IMR-90 (cell line): ENCODE data around the gene PTCD2. TPM values are rescaled to one million over a fixed set of nuclear protein-coding genes. Genes with fewer than 3 reads are reported as not detected.
"Not testable (repeated sequence)": the region's sequence is repeated elsewhere in the genome, so short reads cannot be mapped to it uniquely, and the experiment has no call there.

ENCODE experiments used
- ATAC-seq: fragments of 200-7000 bp; cut with Tn5 transposase; 2 replicates; pipeline ENCODE4 v1.9.1; 2020; ENCODE audit warnings: low read depth, mild to moderate bottlenecking, moderate library complexity
- BruUV-seq: library from RNA; stranded (reverse); fragments of 400-500 nt; replicated peaks from 2 replicates; lab custom pipeline; 2021; lab: Mats Ljungman, UMichigan
- CTCF ChIA-PET: fragments of 300-600 bp; formaldehyde crosslinking; extraction: SDS; loops from one replicate; lab custom pipeline; 2021; ENCODE audit warnings: antibody characterized with exemption; lab: Yijun Ruan, JAX
- POLR2A ChIA-PET: fragments of 300-600 bp; sonication (Branson Sonifier 250); formaldehyde crosslinking; loops from one replicate; lab custom pipeline; 2022; ENCODE audit warnings: antibody characterized with exemption; ENCODE audit not compliant: unreplicated experiment; lab: Charles Lee
- DNase-seq: peaks from one replicate; pipeline ENCODE4 v3.0.0; 2013
- H2AFZ ChIP-seq: replicated peaks from 2 replicates; pipeline ENCODE3; 2013; ENCODE audit warnings: low read length, mild to moderate bottlenecking; ENCODE audit not compliant: poor library complexity
- H2AK5ac ChIP-seq: 2 replicates; pipeline ENCODE4 v1.6.1; 2013; ENCODE audit warnings: low read depth, low read length, inconsistent platforms
- H2AK9ac ChIP-seq: replicated peaks from 2 replicates; pipeline ENCODE3; 2013; ENCODE audit warnings: mild to moderate bottlenecking, low read depth, low read length, moderate library complexity; ENCODE audit not compliant: poor library complexity
- H2BK120ac ChIP-seq: 2 replicates; pipeline ENCODE4 v1.6.1; 2013; ENCODE audit warnings: low read depth, low read length, inconsistent platforms
- H2BK15ac ChIP-seq: 3 replicates; pipeline ENCODE4 v1.6.1; 2013; ENCODE audit warnings: low read depth, low read length, inconsistent platforms
- H2BK20ac ChIP-seq: 2 replicates; pipeline ENCODE4 v1.6.1; 2013; ENCODE audit warnings: low read depth, mild to moderate bottlenecking, inconsistent platforms, low read length, moderate library complexity
- H2BK5ac ChIP-seq: 2 replicates; pipeline ENCODE4 v1.6.1; 2013; ENCODE audit warnings: mild to moderate bottlenecking, low read depth, low read length, inconsistent platforms; ENCODE audit not compliant: poor library complexity, severe bottlenecking
- H3K14ac ChIP-seq: replicated peaks from 2 replicates; pipeline ENCODE4 v1.6.1; 2013; ENCODE audit warnings: low read depth, low read length, inconsistent platforms
- H3K18ac ChIP-seq: 2 replicates; pipeline ENCODE4 v1.6.1; 2013; ENCODE audit warnings: low read depth, low read length, control low read depth
- H3K23ac ChIP-seq: 2 replicates; pipeline ENCODE4 v1.6.1; 2013; ENCODE audit warnings: low read depth, low read length, inconsistent platforms
- H3K27ac ChIP-seq: 2 replicates; pipeline ENCODE4 v1.5.1; 2013; ENCODE audit warnings: mild to moderate bottlenecking, control low read depth, low read length; ENCODE audit not compliant: insufficient read depth
- H3K27me3 ChIP-seq: 2 replicates; pipeline ENCODE4 v1.6.1; 2013; ENCODE audit warnings: low read length; ENCODE audit not compliant: control insufficient read depth, insufficient read depth
- H3K36me3 ChIP-seq: 2 replicates; pipeline ENCODE4 v1.6.1; 2013; ENCODE audit warnings: low read length, mixed read lengths; ENCODE audit not compliant: control insufficient read depth, insufficient read depth
- H3K4ac ChIP-seq: 2 replicates; pipeline ENCODE4 v1.6.1; 2013; ENCODE audit warnings: low read depth, low read length, inconsistent platforms
- H3K4me1 ChIP-seq: 2 replicates; pipeline ENCODE4 v1.6.1; 2013; ENCODE audit warnings: low read length, mixed read lengths; ENCODE audit not compliant: control insufficient read depth, insufficient read depth
- H3K4me2 ChIP-seq: 2 replicates; pipeline ENCODE4 v1.6.1; 2013; ENCODE audit warnings: low read depth, mild to moderate bottlenecking, control low read depth, low read length, moderate library complexity
- H3K4me3 ChIP-seq: 2 replicates; pipeline ENCODE4 v1.5.1; 2013; ENCODE audit warnings: low read depth, mild to moderate bottlenecking, control low read depth, low read length, moderate library complexity; ENCODE audit not compliant: insufficient read depth
- H3K56ac ChIP-seq: 2 replicates; pipeline ENCODE4 v1.6.1; 2013; ENCODE audit warnings: low read length, inconsistent platforms; ENCODE audit not compliant: insufficient read depth; ENCODE audit errors: extremely low read depth
- H3K79me1 ChIP-seq, 2 experiments: 2 replicates each; pipeline ENCODE4 v1.6.1; 2013; ENCODE audit warnings: low read length in 2 of 2, inconsistent platforms in 1 of 2, low read depth in 1 of 2
- H3K9ac ChIP-seq: 2 replicates; pipeline ENCODE4 v1.6.1; 2013; ENCODE audit warnings: low read depth, low read length, control low read depth
- H3K9me1 ChIP-seq: 2 replicates; pipeline ENCODE4 v1.6.1; 2013; ENCODE audit warnings: low read length, inconsistent platforms; ENCODE audit not compliant: insufficient read depth
- H3K9me3 ChIP-seq: 2 replicates; pipeline ENCODE4 v1.6.1; 2013; ENCODE audit warnings: low read length; ENCODE audit not compliant: control insufficient read depth, insufficient read depth
- H4K20me1 ChIP-seq: 2 replicates; pipeline ENCODE4 v1.6.1; 2013; ENCODE audit warnings: low read length, inconsistent platforms; ENCODE audit not compliant: insufficient read depth
- H4K5ac ChIP-seq: 2 replicates; pipeline ENCODE4 v1.6.1; 2013; ENCODE audit warnings: mild to moderate bottlenecking, low read depth, low read length, control low read depth
- H4K8ac ChIP-seq, 2 experiments: 2 replicates each; pipeline ENCODE4 v1.6.1; 2013; ENCODE audit warnings: low read depth in 2 of 2, low read length in 2 of 2, control low read depth in 1 of 2, inconsistent platforms in 1 of 2
- H4K91ac ChIP-seq: 2 replicates; pipeline ENCODE4 v1.6.1; 2013; ENCODE audit warnings: low read depth, low read length, inconsistent platforms; ENCODE audit not compliant: insufficient read depth
- WGBS, 2 experiments: methylation state at CpG; one replicate each; pipeline versions ENCODE4 v1.1.5 to v1.1.7; 2013; ENCODE audit warnings: missing lambda C conversion rate in 2 of 2; ENCODE audit not compliant: insufficient read length in 1 of 2; ENCODE audit errors: extremely low coverage in 2 of 2; 5-methylcytosine and 5-hydroxymethylcytosine counted together
- dilution Hi-C: fragments of 300-500 bp; cut with HindIII; formaldehyde crosslinking; loops from one replicate; pipeline ENCODE4 v1.14.3; 2018; ENCODE audit warnings: low sequenced_read_pairs; ENCODE audit not compliant: unreplicated experiment
- in situ Hi-C: fragments of 300-500 bp; cut with MboI; formaldehyde crosslinking; loops from 3 replicates; pipeline ENCODE4 v1.14.3; 2019; ENCODE audit warnings: low sequenced_read_pairs, inconsistent platforms, mixed read lengths
- intact Hi-C: fragments of 100-400 bp; cut with micrococcal nuclease; formaldehyde crosslinking; loops from 2 replicates; pipeline ENCODE4 v1.10.0; 2022
- polyA plus RNA-seq, 3 experiments: library from polyadenylated mRNA; depleted of rRNA; stranded (reverse); fragments of >200 nt; gene quantifications; 2 replicates each; pipeline ENCODE4 v1.2.3, GENCODE V29; 2012; ENCODE audit warnings: low replicate concordance in 1 of 3
- total RNA-seq: library from RNA; depleted of rRNA; stranded (reverse); fragments of >200 nt; gene quantifications from 2 replicates; pipeline ENCODE4 v1.2.3, GENCODE V29; 2012

PTCD2 gene
- total and polyA plus RNA-seq, 2 of the 4 experiments (the other 2 are of a cell fraction), result 6.5 to 9.9 TPM

- BruUV-seq, result TSS peak; percentile 48
- H3K9ac ChIP-seq, result peak overlapping the region; percentile 88
- H3K18ac ChIP-seq, result 0 out of 2 replicates have a peak overlapping the region, but pooled peaks have one; percentile 16
- H4K8ac ChIP-seq, result peak overlapping the region; percentile 87 to 95
- H3K27me3 ChIP-seq, H3K4me1 ChIP-seq, H3K9me1 ChIP-seq, intact Hi-C loops, dilution Hi-C loops, H2BK20ac ChIP-seq, H3K36me3 ChIP-seq, H4K20me1 ChIP-seq, H4K91ac ChIP-seq, CTCF ChIA-PET, H3K9me3 ChIP-seq: not testable (repeated sequence)
- H3K56ac ChIP-seq, result peak overlapping the region; percentile 78
- peak overlapping the region; percentile 96 for H2AFZ ChIP-seq
- POLR2A ChIA-PET, result interaction anchor here (0.9 kb wide), 1 partner anchor 11 kb away, joined by 4 read pairs; no protein-coding TSS in a partner anchor
- peak overlapping the region; percentile 76 for H3K4ac ChIP-seq
- peak; percentile 4 for DNase-seq
- peak overlapping the region; percentile 73 for H3K14ac ChIP-seq
- H3K79me1 ChIP-seq, result peaks cover 17 to 58% of the 10 kb centered on the region in 2 experiments
- H2AK9ac ChIP-seq, result peak overlapping the region; percentile 8
- H2AK5ac ChIP-seq, result peak overlapping the region; percentile 65
- H3K4me3 ChIP-seq, result peak overlapping the region; percentile 72
- H2BK15ac ChIP-seq, result 0 out of 3 replicates have a peak overlapping the region, but pooled peaks have one; percentile 17
- peak overlapping the region; percentile 93; the same call in 1 of the 2 replicates for H3K23ac ChIP-seq
- H2BK5ac ChIP-seq, result peak overlapping the region; percentile 56
- no CpG with 5 or more reads among the region's 28 CpGs for WGBS, 2 experiments
- ATAC-seq, result peak; percentile 11
- H3K4me2 ChIP-seq, result peak overlapping the region; percentile 89
- peak overlapping the region; percentile 30; the same call in 1 of the 2 replicates for H2BK120ac ChIP-seq
- peak overlapping the region; percentile 73 for H3K27ac ChIP-seq
- in situ Hi-C loops, result loop anchor here (25.0 kb wide), 1 partner anchor 732 kb away; the partner anchor contains the start of gene MCCC2
- H4K5ac ChIP-seq, result peak overlapping the region; percentile 63
Measured at GRCh38 chr5:72319435-72319975, 668 bp upstream of the PTCD2 start.
